Body of pancreas (tissue), 4 donors: ENCODE measurements around the gene PWP1.

Experiments
- CTCF ChIP-seq, 7 experiments: fragments of 450-650 bp in 4 of 7; fragments of 200-600 bp in 3 of 7; sonication (generic) in 3 of 7; IDR thresholded peaks; one replicate each; pipeline ENCODE4 v1.5.1; 2016 to 2019; ENCODE audit warnings: antibody characterized with exemption in 7 of 7
- POLR2A ChIP-seq, 3 donors: fragments of 450-650 bp; IDR thresholded peaks; one replicate each; pipeline ENCODE4 v1.6.1; 2016; ENCODE audit warnings: antibody characterized with exemption in 3 of 3, mild to moderate bottlenecking in 2 of 3

- TF ChIP-seq CTCF (IDR thresholded peaks at IDR 0.05) (no peak), POLR2A (IDR thresholded peaks at IDR 0.05) (no peak)
These were observed 25.4 kb upstream of the PWP1 start for GRCh38 chr12:107660235-107660634.
